ENCODE results near the gene DTHD1. TPM values are rescaled to one million over a fixed set of nuclear protein-coding genes. Genes with fewer than 3 reads are reported as not detected.

DTHD1 gene
- total and polyA plus RNA-seq, 12 donors: 0.03 to 0.61 (median 0.08) TPM; not detected in 7

DNA sequence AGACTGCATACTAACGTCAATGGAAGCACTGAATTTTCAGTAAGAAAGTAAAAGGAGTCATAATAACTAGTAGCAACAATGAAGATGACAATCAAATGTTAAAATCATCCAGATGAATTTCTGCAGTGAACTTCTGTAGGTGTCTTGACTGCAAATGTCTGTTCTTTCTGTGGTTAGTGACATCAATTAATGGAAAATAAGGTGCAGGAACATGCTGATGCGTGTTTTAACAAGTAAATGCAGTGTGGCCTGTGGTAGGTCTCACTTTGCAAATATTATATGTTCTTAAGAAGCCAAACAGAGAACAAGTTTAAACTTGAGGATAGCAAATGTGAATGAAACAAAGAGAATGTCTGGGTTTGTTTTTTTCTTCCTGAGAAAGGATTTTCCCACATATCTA lies 2.6 kb upstream of the DTHD1 start:
- no peaks in the 10 kb centered on the region for H3K27me3 ChIP-seq
- TF ChIP-seq, protein P1, sequence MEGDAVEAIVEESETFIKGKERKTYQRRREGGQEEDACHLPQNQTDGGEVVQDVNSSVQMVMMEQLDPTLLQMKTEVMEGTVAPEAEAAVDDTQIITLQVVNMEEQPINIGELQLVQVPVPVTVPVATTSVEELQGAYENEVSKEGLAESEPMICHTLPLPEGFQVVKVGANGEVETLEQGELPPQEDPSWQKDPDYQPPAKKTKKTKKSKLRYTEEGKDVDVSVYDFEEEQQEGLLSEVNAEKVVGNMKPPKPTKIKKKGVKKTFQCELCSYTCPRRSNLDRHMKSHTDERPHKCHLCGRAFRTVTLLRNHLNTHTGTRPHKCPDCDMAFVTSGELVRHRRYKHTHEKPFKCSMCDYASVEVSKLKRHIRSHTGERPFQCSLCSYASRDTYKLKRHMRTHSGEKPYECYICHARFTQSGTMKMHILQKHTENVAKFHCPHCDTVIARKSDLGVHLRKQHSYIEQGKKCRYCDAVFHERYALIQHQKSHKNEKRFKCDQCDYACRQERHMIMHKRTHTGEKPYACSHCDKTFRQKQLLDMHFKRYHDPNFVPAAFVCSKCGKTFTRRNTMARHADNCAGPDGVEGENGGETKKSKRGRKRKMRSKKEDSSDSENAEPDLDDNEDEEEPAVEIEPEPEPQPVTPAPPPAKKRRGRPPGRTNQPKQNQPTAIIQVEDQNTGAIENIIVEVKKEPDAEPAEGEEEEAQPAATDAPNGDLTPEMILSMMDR (IDR thresholded peaks at IDR 0.05): no peak
- no peak for TF ChIP-seq POLR2A (IDR thresholded peaks at IDR 0.05)
- 57 to 69% (median 66%) methylated on average over 2 of the region's 2 CpGs for WGBS, 4 donors
- H3K4me1 ChIP-seq (replicated peaks in 1 of 2): no peaks in the 10 kb centered on the region
- H3K4me3 ChIP-seq: no peak overlapping the region
- no peaks in the 10 kb centered on the region for H3K9me3 ChIP-seq (replicated peaks in 1 of 3)
- H3K27ac ChIP-seq: no peak overlapping the region
- intact Hi-C loops (cut with DNase I): no loop called here
- no peak for DNase-seq
- no peaks in the 10 kb centered on the region for H3K36me3 ChIP-seq (replicated peaks in 1 of 2)

DNA sequence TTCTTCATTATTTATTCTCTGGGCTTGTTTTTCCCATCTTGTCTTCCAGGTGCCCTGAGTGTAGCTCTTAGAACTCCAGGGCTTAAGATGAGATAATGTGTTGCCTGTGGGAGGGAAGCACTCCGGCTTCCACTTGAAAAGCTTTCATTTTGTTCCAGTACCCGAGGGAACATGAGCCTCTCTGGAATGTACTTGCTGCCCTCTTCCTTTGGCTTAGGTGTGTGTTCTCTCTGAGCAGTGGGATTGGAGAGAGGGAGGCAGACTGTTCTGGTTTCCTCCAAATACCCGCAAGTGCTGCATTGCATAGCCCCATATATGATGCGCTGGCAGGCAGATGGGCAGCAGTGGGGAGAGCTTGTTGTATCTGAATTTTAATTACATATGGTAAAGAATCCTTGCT lies 861 bp upstream of the DTHD1 start:
- no peak overlapping the region for H3K27ac ChIP-seq
- intact Hi-C loops (cut with DNase I): no loop called here
- no peak for DNase-seq
- no peaks in the 10 kb centered on the region for H3K27me3 ChIP-seq
- H3K9me3 ChIP-seq (replicated peaks in 1 of 3): no peaks in the 10 kb centered on the region
- TF ChIP-seq, protein P1 (IDR thresholded peaks at IDR 0.05): no peak
- TF ChIP-seq POLR2A (IDR thresholded peaks at IDR 0.05): no peak
- H3K36me3 ChIP-seq (replicated peaks in 1 of 2): no peaks in the 10 kb centered on the region
- H3K4me1 ChIP-seq (replicated peaks in 1 of 2): no peaks in the 10 kb centered on the region
- WGBS, 4 donors: 53 to 57% (median 55%) methylated on average over 4 of the region's 4 CpGs
- no peak overlapping the region for H3K4me3 ChIP-seq

DNA sequence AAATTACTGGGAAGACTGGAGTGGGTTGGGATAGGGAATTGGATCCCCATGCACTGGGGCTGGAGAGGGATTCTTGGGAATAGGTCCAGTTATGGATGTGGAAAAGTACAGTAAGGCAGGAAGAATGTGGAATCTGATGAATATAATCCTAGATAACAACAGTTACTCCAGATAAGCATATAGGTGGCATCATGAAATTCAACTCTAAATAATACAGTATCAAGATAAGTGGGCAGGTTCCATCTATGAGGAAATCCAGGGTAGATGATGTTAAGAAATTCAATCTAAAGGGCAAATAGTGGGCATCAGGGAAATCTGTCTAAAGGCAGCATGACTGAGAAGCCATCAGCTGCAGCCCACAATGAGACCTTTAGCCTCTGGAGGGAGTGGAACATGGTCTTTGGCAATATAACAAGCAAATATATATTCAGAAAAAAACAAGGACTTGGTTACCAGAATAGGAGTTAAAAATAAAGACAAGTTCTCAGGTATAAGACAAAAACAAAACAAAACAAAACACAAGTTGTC lies 1.2 kb downstream of the DTHD1 start:
- Histone ChIP-seq H3K4me1 (replicated peaks in 1 of 2) (no peaks in the 10 kb centered on the region), H3K36me3 (replicated peaks in 1 of 2) (no peaks in the 10 kb centered on the region), H3K27ac (no peak overlapping the region), H3K27me3 (no peaks in the 10 kb centered on the region), H3K9me3 (replicated peaks in 1 of 3) (no peaks in the 10 kb centered on the region), H3K4me3 (no peak overlapping the region)
- DNase-seq: no peak
- TF ChIP-seq, protein P1 (IDR thresholded peaks at IDR 0.05): no peak
- TF ChIP-seq POLR2A (IDR thresholded peaks at IDR 0.05): no peak
- intact Hi-C loops (cut with DNase I): no loop called here

GRCh38 chr4:36283912-36284465 lies 2.6 kb downstream of the DTHD1 start:
- H3K36me3 ChIP-seq (replicated peaks in 1 of 2): no peaks in the 10 kb centered on the region
- intact Hi-C loops (cut with DNase I): no loop called here
- H3K4me1 ChIP-seq (replicated peaks in 1 of 2): no peaks in the 10 kb centered on the region
- peak overlapping the region in 1 of 5 donors; percentile 35 for H3K27ac ChIP-seq
- DNase-seq: no peak
- peaks cover 0 to 2% (median 0%) of the 10 kb centered on the region in 3 donors for H3K9me3 ChIP-seq (replicated peaks in 1 of 3)
- no peak overlapping the region for H3K4me3 ChIP-seq
- 53 to 74% (median 66%) methylated on average over 2 of the region's 2 CpGs for WGBS, 4 donors
- TF ChIP-seq, protein P1 (IDR thresholded peaks at IDR 0.05): no peak
- TF ChIP-seq POLR2A (IDR thresholded peaks at IDR 0.05): no peak
- H3K27me3 ChIP-seq: no peaks in the 10 kb centered on the region
